ENCODE data around the gene EHBP1L1. TPM values are rescaled to one million over a fixed set of nuclear protein-coding genes. Genes with fewer than 3 reads are reported as not detected.
A peak's percentile ranks its signal among the peaks of the same experiment; 100 is the strongest.

Gene EHBP1L1
- total and polyA plus RNA-seq, 2 of the 13 experiments (the other 11 are each of a cell fraction or from before 2014, with no cell fraction given) = 8.3 to 10.6 TPM

DNA sequence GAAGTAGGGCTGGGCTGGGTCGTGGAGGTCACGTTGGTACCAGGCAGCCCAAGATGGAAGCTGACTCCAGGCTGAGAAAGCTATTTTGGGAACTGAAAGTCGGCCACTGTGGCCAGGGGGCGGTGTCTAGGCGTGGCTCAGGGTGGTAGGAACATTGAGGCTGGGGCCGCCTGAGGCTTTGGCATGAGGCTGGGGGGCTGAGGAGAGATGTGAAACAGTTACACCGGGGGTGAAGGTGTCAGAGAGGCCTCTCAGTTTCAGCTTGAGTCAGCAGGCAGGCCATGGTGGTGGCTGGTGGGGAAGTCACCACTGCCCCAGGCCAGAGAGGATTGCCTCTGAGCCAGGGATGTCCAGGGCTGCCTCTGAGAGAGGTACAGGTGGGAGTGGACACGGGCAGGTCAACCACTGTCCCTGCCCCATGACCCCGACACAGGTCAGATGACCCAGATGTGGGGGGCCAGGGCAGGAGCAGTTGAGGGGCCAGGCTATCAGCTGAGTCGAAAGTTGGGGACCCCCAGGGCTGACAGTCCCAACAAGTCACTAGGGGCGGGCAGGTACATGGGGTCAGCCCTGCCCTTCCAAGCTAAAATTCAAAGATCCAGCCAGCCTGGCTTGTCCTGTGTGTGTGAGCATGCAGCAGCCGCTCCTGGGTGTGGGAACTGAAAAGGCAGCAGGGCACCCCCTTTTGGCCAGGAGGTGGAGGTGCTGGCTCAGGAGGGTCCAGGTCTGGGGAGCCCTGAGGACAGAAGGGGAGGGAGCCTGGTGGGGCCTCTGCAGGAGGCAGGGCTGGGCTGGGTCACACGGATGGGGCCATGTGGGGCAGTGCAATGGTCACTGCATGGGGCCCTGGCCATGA is 12.6 kb downstream of the EHBP1L1 start (continued):
- TF ChIP-seq BORCS8-MEF2B (CRISPR knock-in tag; IDR thresholded peaks at IDR 0.05) = no peak
- TF ChIP-seq, protein P1, sequence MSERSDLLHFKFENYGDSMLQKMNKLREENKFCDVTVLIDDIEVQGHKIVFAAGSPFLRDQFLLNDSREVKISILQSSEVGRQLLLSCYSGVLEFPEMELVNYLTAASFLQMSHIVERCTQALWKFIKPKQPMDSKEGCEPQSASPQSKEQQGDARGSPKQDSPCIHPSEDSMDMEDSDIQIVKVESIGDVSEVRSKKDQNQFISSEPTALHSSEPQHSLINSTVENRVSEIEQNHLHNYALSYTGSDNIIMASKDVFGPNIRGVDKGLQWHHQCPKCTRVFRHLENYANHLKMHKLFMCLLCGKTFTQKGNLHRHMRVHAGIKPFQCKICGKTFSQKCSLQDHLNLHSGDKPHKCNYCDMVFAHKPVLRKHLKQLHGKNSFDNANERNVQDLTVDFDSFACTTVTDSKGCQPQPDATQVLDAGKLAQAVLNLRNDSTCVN (CRISPR knock-in tag; IDR thresholded peaks at IDR 0.05; ENCODE audit: borderline replicate concordance) = no peak
- TF ChIP-seq, protein P2, sequence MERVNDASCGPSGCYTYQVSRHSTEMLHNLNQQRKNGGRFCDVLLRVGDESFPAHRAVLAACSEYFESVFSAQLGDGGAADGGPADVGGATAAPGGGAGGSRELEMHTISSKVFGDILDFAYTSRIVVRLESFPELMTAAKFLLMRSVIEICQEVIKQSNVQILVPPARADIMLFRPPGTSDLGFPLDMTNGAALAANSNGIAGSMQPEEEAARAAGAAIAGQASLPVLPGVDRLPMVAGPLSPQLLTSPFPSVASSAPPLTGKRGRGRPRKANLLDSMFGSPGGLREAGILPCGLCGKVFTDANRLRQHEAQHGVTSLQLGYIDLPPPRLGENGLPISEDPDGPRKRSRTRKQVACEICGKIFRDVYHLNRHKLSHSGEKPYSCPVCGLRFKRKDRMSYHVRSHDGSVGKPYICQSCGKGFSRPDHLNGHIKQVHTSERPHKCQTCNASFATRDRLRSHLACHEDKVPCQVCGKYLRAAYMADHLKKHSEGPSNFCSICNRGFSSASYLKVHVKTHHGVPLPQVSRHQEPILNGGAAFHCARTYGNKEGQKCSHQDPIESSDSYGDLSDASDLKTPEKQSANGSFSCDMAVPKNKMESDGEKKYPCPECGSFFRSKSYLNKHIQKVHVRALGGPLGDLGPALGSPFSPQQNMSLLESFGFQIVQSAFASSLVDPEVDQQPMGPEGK (CRISPR knock-in tag; IDR thresholded peaks at IDR 0.05) = peak; percentile 39; the same call in 1 of the 2 replicates
- no peak for TF ChIP-seq NONO (IDR thresholded peaks at IDR 0.05)
- TF ChIP-seq NONO (CRISPR knock-in tag; conservative IDR thresholded peaks at IDR 0.05) = 0 out of 2 replicates have a peak, but pooled peaks have one; percentile 40
- TF ChIP-seq, protein P3, sequence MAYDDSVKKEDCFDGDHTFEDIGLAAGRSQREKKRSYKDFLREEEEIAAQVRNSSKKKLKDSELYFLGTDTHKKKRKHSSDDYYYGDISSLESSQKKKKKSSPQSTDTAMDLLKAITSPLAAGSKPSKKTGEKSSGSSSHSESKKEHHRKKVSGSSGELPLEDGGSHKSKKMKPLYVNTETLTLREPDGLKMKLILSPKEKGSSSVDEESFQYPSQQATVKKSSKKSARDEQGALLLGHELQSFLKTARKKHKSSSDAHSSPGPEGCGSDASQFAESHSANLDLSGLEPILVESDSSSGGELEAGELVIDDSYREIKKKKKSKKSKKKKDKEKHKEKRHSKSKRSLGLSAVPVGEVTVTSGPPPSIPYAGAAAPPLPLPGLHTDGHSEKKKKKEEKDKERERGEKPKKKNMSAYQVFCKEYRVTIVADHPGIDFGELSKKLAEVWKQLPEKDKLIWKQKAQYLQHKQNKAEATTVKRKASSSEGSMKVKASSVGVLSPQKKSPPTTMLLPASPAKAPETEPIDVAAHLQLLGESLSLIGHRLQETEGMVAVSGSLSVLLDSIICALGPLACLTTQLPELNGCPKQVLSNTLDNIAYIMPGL (CRISPR knock-in tag; IDR thresholded peaks at IDR 0.05; ENCODE audit: borderline replicate concordance in 1 of 2, low read depth in 1 of 2) = peak; percentile 35 to 48; a peak in 1 of 4 replicates
- no peak for TF ChIP-seq NCOR1 (IDR thresholded peaks at IDR 0.05; ENCODE audit: borderline replicate concordance, low read length)
- no peak for TF ChIP-seq JUNB (CRISPR knock-in tag; IDR thresholded peaks at IDR 0.05; ENCODE audit: borderline replicate concordance)
- TF ChIP-seq, protein P4, sequence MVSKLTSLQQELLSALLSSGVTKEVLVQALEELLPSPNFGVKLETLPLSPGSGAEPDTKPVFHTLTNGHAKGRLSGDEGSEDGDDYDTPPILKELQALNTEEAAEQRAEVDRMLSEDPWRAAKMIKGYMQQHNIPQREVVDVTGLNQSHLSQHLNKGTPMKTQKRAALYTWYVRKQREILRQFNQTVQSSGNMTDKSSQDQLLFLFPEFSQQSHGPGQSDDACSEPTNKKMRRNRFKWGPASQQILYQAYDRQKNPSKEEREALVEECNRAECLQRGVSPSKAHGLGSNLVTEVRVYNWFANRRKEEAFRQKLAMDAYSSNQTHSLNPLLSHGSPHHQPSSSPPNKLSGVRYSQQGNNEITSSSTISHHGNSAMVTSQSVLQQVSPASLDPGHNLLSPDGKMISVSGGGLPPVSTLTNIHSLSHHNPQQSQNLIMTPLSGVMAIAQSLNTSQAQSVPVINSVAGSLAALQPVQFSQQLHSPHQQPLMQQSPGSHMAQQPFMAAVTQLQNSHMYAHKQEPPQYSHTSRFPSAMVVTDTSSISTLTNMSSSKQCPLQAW (CRISPR knock-in tag; IDR thresholded peaks at IDR 0.05) = peak; percentile 65; the same call in 1 of the 2 replicates
- TF ChIP-seq, protein P5, sequence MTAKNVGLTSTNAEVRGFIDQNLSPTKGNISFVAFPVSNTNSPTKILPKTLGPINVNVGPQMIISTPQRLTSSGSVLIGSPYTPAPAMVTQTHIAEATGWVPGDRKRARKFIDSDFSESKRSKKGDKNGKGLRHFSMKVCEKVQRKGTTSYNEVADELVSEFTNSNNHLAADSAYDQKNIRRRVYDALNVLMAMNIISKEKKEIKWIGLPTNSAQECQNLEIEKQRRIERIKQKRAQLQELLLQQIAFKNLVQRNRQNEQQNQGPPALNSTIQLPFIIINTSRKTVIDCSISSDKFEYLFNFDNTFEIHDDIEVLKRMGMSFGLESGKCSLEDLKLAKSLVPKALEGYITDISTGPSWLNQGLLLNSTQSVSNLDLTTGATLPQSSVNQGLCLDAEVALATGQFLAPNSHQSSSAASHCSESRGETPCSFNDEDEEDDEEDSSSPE (CRISPR knock-in tag; IDR thresholded peaks at IDR 0.05) = no peak
- TF ChIP-seq, protein P6, sequence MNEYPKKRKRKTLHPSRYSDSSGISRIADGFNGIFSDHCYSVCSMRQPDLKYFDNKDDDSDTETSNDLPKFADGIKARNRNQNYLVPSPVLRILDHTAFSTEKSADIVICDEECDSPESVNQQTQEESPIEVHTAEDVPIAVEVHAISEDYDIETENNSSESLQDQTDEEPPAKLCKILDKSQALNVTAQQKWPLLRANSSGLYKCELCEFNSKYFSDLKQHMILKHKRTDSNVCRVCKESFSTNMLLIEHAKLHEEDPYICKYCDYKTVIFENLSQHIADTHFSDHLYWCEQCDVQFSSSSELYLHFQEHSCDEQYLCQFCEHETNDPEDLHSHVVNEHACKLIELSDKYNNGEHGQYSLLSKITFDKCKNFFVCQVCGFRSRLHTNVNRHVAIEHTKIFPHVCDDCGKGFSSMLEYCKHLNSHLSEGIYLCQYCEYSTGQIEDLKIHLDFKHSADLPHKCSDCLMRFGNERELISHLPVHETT (CRISPR knock-in tag; conservative IDR thresholded peaks at IDR 0.05) = no peak
- TF ChIP-seq, protein P7, sequence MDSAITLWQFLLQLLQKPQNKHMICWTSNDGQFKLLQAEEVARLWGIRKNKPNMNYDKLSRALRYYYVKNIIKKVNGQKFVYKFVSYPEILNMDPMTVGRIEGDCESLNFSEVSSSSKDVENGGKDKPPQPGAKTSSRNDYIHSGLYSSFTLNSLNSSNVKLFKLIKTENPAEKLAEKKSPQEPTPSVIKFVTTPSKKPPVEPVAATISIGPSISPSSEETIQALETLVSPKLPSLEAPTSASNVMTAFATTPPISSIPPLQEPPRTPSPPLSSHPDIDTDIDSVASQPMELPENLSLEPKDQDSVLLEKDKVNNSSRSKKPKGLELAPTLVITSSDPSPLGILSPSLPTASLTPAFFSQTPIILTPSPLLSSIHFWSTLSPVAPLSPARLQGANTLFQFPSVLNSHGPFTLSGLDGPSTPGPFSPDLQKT (CRISPR knock-in tag; IDR thresholded peaks at IDR 0.05; ENCODE audit: borderline replicate concordance) = no peak

Data from HepG2 (cell line).